HepG2 (cell line): ENCODE data around the gene SLC6A7. TPM values are rescaled to one million over a fixed set of nuclear protein-coding genes. Genes with fewer than 3 reads are reported as not detected.

Source experiments
- ATAC-seq: fragments of 200-7000 bp; cut with Tn5 transposase; 3 replicates; pipeline ENCODE4 v1.9.1; 2020; ENCODE audit warnings: mild to moderate bottlenecking, moderate library complexity
- BruUV-seq: library from RNA; stranded (reverse); fragments of 400-500 nt; replicated peaks from 2 replicates; lab custom pipeline; 2021; lab: Mats Ljungman, UMichigan
- CTCF ChIA-PET: fragments of 300-600 bp; formaldehyde crosslinking; extraction: SDS; loops from one replicate; lab custom pipeline; 2021; ENCODE audit warnings: low total read pairs, inconsistent platforms, low intra/inter-chr PET ratio; lab: Yijun Ruan, JAX
- POLR2A ChIA-PET: fragments of 350-600 bp; sonication (Branson Sonifier 250); formaldehyde crosslinking; loops from one replicate; lab custom pipeline; 2020; ENCODE audit warnings: antibody characterized with exemption, inconsistent platforms; lab: Yijun Ruan, JAX
- DNase-seq: peaks from one replicate; pipeline ENCODE4 v3.0.0-alpha.2; 2015; ENCODE audit warnings: low spot score
- FAIRE-seq: peaks from 3 replicates; lab custom pipeline; 2011; peaks lifted over from hg19 to GRCh38; lab: Jason Lieb, UNC
- H2AFZ ChIP-seq: one replicate; pipeline ENCODE4 v1.6.1; 2011; ENCODE audit warnings: low read length, inconsistent platforms
- H3K27ac ChIP-seq: fragments of 300-600 bp; 3 replicates; pipeline ENCODE4 v1.8.0; 2011; ENCODE audit warnings: mixed run types, mild to moderate bottlenecking, mixed read lengths, low read length, inconsistent platforms; ENCODE audit not compliant: insufficient read depth; ENCODE audit errors: extremely low read length
- H3K27me3 ChIP-seq, 2 experiments: fragments of 200-600 bp in 1 of 2; 2 replicates in 1 of 2; 3 replicates in 1 of 2; pipeline versions ENCODE4 v1.6.0 to v1.8.0; 2011; ENCODE audit warnings: low read length in 2 of 2, mild to moderate bottlenecking in 2 of 2, moderate library complexity in 2 of 2, inconsistent platforms in 1 of 2; ENCODE audit not compliant: insufficient read depth in 2 of 2, control insufficient read depth in 1 of 2
- H3K36me3 ChIP-seq, 2 experiments: fragments of 200-600 bp in 1 of 2; replicated peaks in 1 of 2; 2 replicates in 1 of 2; 3 replicates in 1 of 2; pipeline versions ENCODE4 v1.5.1 to v1.8.0; 2011; ENCODE audit warnings: low read length in 2 of 2, inconsistent platforms in 1 of 2; ENCODE audit not compliant: insufficient read depth in 2 of 2, control insufficient read depth in 1 of 2
- H3K4me1 ChIP-seq: 2 replicates; pipeline ENCODE4 v1.5.1; 2012; ENCODE audit warnings: low read length, inconsistent platforms; ENCODE audit not compliant: insufficient read depth
- H3K4me2 ChIP-seq: 2 replicates; pipeline ENCODE4 v1.6.0; 2011; ENCODE audit warnings: low read depth, low read length, inconsistent platforms
- H3K4me3 ChIP-seq, 3 experiments: fragments of 200-600 bp in 1 of 3; sonication (generic), shearing (Covaris generic) in 1 of 3; replicated peaks in 1 of 3; 2 replicates each; pipeline ENCODE4 v1.5.1; 2011 to 2016; ENCODE audit warnings: low read length in 3 of 3, inconsistent platforms in 2 of 3, low read depth in 2 of 3, mild to moderate bottlenecking in 2 of 3, control low read depth in 1 of 3, mixed read lengths in 1 of 3; ENCODE audit not compliant: insufficient read depth in 1 of 3
- H3K79me2 ChIP-seq: one replicate; pipeline ENCODE4 v1.6.1; 2011; ENCODE audit warnings: low read length, inconsistent platforms; ENCODE audit not compliant: insufficient read depth
- H3K9ac ChIP-seq: 2 replicates; pipeline ENCODE4 v1.6.0; 2011; ENCODE audit warnings: mild to moderate bottlenecking, low read depth, low read length, inconsistent platforms; ENCODE audit not compliant: insufficient read depth
- H3K9me3 ChIP-seq: 2 replicates; pipeline ENCODE4 v1.5.1; 2012; ENCODE audit warnings: mild to moderate bottlenecking, low read length
- H4K20me1 ChIP-seq: 2 replicates; pipeline ENCODE4 v1.6.0; 2011; ENCODE audit warnings: inconsistent platforms, mild to moderate bottlenecking, low read length, moderate library complexity; ENCODE audit not compliant: insufficient read depth
- ELK4 ChIP-seq: sonication (generic); formaldehyde crosslinking; IDR thresholded peaks from 2 replicates; pipeline ENCODE4 v1.9.0; 2021; ENCODE audit warnings: missing genetic modification reagents, borderline replicate concordance
- HMGA1 ChIP-seq: sonication (generic); formaldehyde crosslinking; conservative IDR thresholded peaks from 2 replicates; pipeline ENCODE4 v1.4.0; 2020; ENCODE audit warnings: missing genetic modification reagents
- KMT2A ChIP-seq: sonication (generic); formaldehyde crosslinking; IDR thresholded peaks from 2 replicates; pipeline ENCODE4 v1.4.0; 2020; ENCODE audit warnings: missing genetic modification reagents
- NCOA1 ChIP-seq: sonication (generic); formaldehyde crosslinking; IDR thresholded peaks from 2 replicates; pipeline ENCODE4 v1.9.0; 2021; ENCODE audit warnings: missing genetic modification reagents
- ZFP36 ChIP-seq: fragments of 150-350 bp; IDR thresholded peaks from 2 replicates; pipeline ENCODE4 v1.6.1; 2018; ENCODE audit warnings: borderline replicate concordance, low read length, low read depth; ENCODE audit not compliant: partially characterized antibody
- ZNF556 ChIP-seq: sonication (generic); formaldehyde crosslinking; IDR thresholded peaks from 2 replicates; pipeline ENCODE4 v1.4.0; 2020; ENCODE audit warnings: mild to moderate bottlenecking, missing genetic modification reagents, borderline replicate concordance
- WGBS: methylation state at CpG from one replicate; pipeline ENCODE4 v1.1.6; 2017; ENCODE audit warnings: low lambda C conversion rate; 5-methylcytosine and 5-hydroxymethylcytosine counted together
- in situ Hi-C: cut with HindIII; loops from 2 replicates; pipeline ENCODE4 v1.10.0; 2017; ENCODE audit warnings: low pct_unique_long_range_greater_than_20kb; ENCODE audit not compliant: extremely low pct_ligation_motif_present
- intact Hi-C: fragments of 100-400 bp; cut with micrococcal nuclease; formaldehyde crosslinking; loops from one replicate; pipeline ENCODE4 v1.10.0; 2022; ENCODE audit not compliant: unreplicated experiment
- polyA plus RNA-seq, 8 experiments: library from polyadenylated mRNA; depleted of rRNA in 3 of 8; stranded (reverse) in 7 of 8; unstranded in 1 of 8; fragments of >200 nt; fragmentation: Illumina TruSeq in 4 of 8; extraction: Trizol in 4 of 8; gene quantifications; 2 replicates each; pipeline versions ENCODE4 v1.2.1 to v1.2.3, GENCODE V29; 2011 to 2016; ENCODE audit warnings: low read depth in 4 of 8, missing spikeins in 1 of 8, mixed read lengths in 1 of 8; ENCODE audit not compliant: insufficient read depth in 1 of 8
- total RNA-seq, 5 experiments: library from RNA; depleted of rRNA; stranded (reverse); fragments of >200 nt; fragmentation: Illumina TruSeq; extraction: Trizol; gene quantifications; 2 replicates each; pipeline ENCODE4 v1.2.3, GENCODE V29; 2016; ENCODE audit warnings: low read depth in 1 of 5

The SLC6A7 gene
- total and polyA plus RNA-seq, 2 of the 13 experiments (the other 11 are each of a cell fraction or from before 2014, with no cell fraction given) = not detected

- ATAC-seq = no peak
- in situ Hi-C loops = no loop called here
- WGBS = 18% methylated on average over 8 of the region's 10 CpGs
These were observed 12.6 kb downstream of the SLC6A7 start for GRCh38 chr5:150202501-150202900.

GRCh38 chr5:150203832-150204589 is 14.1 kb downstream of the SLC6A7 start:
- Histone ChIP-seq H3K79me2 (no peaks in the 10 kb centered on the region), H3K36me3 (no peaks in the 10 kb centered on the region), H4K20me1 (no peaks in the 10 kb centered on the region), H3K4me3 (no peak overlapping the region), H3K27ac (no peak overlapping the region), H3K9ac (no peak overlapping the region), H3K9me3 (no peaks in the 10 kb centered on the region), H3K27me3 (peaks cover 4 to 61% of the 10 kb centered on the region in 2 experiments; a peak in 3 of 5 replicates), H3K4me2 (no peak overlapping the region), H2AFZ (no peak overlapping the region), H3K4me1 (no peaks in the 10 kb centered on the region)
- in situ Hi-C loops = no loop called here
- FAIRE-seq = no peak
- CTCF ChIA-PET = no interaction called here
- no peak for ATAC-seq
- TF ChIP-seq ZFP36 (no peak), ZNF556 (CRISPR knock-in tag) (no peak), ELK4 (CRISPR knock-in tag) (no peak)
- 30% methylated on average over 5 of the region's 12 CpGs for WGBS
- POLR2A ChIA-PET = no interaction called here
- BruUV-seq = no TSS peak
- no peak for DNase-seq
- intact Hi-C loops = no loop called here

More at GRCh38 chr5:150202501-150202900, 12.6 kb downstream of the SLC6A7 start:
- H3K4me2 ChIP-seq = no peak overlapping the region
- no peaks in the 10 kb centered on the region for H3K4me1 ChIP-seq
- intact Hi-C loops = no loop called here
- BruUV-seq = no TSS peak
- H2AFZ ChIP-seq = no peak overlapping the region
- H3K27ac ChIP-seq = no peak overlapping the region
- no peaks in the 10 kb centered on the region for H3K79me2 ChIP-seq
- ChIA-PET CTCF (no interaction called here), POLR2A (no interaction called here)
- no peaks in the 10 kb centered on the region for H3K9me3 ChIP-seq
- H4K20me1 ChIP-seq = no peaks in the 10 kb centered on the region
- no peak for TF ChIP-seq NCOA1
- TF ChIP-seq HMGA1 (CRISPR knock-in tag) = no peak
- TF ChIP-seq KMT2A (CRISPR knock-in tag) = no peak
- DNase-seq (no peak), FAIRE-seq (no peak)
- H3K9ac ChIP-seq = no peak overlapping the region
- no peaks in the 10 kb centered on the region for H3K36me3 ChIP-seq
- no peak overlapping the region for H3K4me3 ChIP-seq
- H3K27me3 ChIP-seq = peaks cover 4 to 48% of the 10 kb centered on the region in 2 experiments; a peak in 3 of 5 replicates
